DMS79 treated with DMSO at 0.1 percent for 48 hours (cell line): Measurements from ENCODE around the gene LRTM2.
"Not testable (repeated sequence)": the region's sequence is repeated elsewhere in the genome, so short reads cannot be mapped to it uniquely, and the experiment has no call there.

Source experiments
- DNase-seq: peaks from one replicate; lab custom pipeline; 2025; lab: John Stamatoyannopoulos, UW

Gene LRTM2

DNA sequence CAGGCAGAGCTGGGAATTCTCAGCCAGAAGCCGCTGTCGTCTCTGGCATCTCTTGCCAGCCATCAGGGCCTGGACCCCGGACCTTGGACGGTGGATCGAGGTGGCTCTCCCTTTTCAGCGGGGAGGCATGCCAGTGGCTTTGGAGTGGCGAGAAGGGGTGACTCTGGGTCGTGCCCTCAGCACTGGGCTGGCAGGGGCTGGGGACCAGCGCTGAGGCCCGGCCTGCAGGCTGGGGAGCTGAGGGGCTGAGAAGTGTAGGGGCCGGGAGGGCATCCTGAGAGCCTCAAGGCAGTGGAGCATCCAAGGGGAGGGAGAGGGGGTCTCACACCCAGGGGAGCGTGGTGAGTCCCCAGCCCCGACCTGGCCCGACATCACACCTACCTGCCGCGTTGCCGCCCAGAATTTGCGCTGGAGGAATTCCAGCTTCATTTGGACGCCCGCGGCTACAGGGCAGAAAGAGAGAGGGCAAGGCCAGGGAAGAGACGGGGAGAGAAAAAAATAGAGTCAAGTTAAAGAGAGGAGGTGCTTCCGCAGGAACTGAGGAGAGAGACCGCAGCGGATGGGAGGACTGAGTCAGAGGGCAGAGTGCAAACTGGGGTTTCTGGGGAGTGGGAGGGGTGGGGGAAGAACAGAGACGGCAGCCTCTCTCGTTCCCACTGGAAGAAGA lies 9.0 kb upstream of the LRTM2 start:
- DNase-seq = no peak

DNA sequence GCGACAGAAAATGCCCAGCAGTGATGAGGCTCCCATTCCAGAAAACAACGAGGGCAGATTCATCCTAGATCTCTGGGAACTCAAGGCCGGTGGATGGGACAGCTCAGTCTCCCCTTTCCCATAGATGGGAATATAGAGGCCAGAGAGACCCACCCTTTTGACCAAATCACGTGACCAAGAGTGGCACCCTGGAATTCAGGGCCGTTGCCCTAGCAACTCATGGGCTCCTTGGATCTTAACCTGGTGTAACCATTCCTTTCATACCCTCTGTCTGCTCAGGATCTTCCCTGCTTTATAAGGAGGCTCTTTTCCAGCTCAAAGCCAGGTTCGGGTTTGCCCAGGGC lies 8.4 kb upstream of the LRTM2 start:
- DNase-seq = no peak

DNA sequence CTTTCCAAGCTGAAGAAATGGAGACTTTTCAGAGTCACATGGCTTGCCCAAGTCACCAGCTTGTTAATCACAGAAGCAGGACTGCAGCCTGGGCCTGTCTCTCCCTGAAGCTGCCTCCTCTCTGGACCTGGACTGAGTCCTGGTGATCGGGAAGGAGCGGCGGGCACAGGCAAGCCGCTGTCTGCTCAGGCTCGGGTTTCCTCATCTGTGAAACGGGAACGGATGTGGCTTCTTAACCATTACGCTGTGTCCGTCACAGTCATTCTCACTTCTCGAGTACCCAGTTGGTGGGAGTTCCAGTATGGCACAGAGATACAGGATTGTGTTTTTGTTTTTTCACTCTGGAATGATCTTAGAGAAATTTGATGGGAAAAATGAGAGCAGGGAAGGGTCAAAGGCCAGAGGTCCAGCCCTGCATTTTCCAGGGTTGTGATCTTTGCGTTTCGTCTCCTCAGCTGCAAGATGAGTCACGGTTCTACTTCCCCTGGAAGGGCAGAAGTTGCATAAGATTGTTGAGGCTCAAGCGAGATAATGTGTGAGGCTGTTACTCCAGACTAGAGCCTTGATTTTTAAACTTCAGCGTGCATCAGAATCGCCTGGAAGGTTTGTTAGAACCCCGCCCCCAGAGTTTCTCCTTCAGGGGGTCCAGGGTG lies 7.6 kb upstream of the LRTM2 start:
- no peak for DNase-seq

DNA sequence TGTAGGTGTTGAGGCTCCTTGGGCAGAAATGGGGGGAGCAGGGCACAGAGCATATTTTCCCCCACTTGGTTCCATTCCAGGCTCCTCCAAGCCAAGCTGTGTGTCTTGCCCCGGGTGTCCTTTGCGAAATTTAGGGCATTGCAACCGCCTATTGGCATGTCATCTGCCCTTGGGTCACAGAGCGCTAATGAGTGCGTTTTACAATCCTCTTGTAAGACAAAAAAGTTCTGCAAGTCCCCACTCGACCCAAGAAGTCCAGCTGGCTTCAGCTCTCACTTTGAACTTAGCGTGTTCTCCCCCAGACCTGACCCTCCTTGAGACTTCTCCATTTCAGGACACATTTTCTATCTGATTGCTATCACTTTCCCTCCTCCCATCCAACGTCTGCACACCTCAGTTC lies 6.1 kb upstream of the LRTM2 start:
- DNase-seq = no peak

DNA sequence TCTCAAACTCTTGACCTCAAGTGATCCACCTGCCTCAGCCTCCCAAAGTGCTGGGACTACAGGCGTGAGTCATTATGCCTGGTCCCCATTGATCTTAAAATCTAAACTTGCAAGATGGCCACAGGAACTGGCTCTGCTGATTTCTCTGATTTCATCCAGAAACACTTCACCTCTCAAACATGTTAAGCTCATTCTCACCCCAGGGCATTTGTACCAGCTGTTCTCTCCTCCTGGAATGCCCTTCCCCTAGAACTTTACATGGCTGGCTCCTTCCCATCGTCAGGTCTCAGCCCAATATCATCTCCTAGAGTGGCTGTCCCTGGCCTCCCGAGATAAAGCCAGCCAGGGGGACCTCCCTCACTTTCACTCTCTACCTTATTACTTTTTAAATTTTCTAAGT lies 5.3 kb upstream of the LRTM2 start:
- DNase-seq = no peak

DNA sequence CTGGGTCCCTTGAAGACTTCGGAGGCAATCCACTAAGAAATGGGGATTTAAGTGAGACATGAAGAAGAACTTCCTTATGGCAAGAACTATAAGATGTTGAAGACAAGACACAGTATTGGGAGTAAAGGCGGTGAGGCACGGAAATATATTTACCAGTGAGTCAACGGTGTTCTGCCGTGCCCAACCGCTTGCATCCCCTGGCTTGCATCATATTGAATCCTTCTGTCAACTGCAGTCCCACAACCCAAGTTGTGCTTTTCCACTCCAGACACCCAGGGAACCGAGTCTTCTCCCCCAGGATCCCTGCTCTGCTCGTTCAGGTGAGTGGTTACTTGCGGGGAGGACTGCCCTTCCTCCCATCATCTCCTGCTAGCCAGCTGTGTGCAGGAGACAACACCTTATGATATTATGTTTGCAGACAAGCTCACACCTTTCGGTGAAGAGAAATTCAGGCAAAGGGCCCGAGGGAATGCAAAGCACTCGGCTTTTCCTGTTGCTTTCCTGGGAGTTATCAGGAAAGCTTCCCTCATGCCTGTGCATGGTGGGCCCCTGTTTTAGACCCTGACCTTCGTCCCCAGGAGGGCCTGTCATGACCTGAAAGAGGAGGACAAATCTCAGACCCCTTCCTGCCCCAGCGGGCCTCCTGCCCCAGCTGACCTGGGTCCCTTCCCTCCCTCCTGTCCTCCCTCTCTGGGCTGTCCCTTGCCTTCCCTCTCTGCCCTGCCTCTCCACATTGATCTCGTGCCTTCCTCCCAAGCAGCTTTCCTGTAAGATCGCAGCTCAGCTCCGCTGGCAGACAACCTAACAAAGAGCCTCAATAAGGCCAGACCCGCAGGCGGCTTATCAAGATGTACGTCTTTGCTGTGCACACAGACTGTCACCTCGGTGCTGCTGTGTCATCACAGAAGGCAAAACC lies 4.3 kb upstream of the LRTM2 start:
- no peak for DNase-seq

DNA sequence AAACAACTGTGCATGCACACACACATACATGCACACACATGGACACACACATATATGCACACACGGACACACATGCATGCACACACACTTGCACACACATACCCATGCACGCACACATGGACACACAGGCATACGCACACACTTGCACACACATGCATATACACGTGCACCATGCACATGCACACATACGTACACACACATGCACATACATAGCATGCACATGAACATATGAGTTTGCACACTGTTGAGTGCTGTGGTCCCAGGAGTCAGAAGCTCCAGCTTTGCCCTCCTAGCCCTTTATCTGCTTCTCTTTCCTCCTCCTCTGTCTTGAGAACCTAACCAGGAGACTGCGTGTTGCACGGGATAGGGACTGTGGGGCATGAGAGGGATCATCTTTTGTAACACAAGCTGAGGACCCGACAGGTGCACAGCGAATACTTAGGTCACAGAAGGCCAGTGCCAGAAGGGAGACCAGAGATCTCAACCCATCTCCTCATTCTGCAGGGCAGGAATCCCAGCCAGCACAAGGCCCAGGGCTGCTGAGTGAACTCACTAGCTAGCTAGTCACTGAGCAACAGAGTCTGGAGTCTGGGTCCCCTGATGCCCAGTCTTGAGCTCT lies 3.5 kb upstream of the LRTM2 start:
- DNase-seq = no peak

DNA sequence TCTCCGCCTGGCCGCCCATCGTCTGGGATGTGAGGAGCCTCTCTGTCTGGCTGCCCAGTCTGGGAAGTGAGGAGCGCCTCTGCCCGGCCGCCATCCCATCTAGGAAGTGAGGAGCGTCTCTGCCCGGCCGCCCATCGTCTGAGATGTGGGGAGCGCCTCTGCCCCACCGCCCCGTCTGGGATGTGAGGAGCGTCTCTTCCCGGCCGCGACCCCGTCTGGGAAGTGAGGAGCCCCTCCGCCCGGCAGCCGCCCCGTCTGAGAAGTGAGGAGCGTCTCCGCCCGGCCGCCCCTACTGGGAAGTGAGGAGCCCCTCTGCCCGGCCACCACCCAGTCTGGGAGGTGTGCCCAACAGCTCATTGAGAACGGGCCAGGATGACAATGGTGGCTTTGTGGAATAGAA lies 2.4 kb upstream of the LRTM2 start:
- not testable (repeated sequence) for DNase-seq

DNA sequence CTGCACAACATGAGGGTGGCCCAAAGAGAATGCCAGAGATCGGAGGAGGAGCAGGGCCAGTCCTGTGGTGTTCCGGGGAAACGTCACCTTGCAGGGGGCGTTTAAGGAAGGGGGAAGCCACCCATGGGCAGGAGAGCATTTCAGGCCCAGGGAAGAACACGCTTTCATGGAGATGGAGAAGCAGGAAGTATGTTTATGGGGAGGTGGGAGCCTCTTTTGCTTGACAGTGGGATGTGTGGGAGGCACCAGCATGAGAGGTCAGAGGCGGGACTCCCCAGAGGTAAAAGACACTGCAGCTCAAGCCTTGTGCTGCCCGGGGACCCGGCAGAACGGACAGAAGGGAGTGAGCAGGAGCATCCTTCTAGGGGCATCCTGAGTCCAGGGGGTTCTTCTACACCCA lies 1.3 kb upstream of the LRTM2 start:
- DNase-seq = no peak

DNA sequence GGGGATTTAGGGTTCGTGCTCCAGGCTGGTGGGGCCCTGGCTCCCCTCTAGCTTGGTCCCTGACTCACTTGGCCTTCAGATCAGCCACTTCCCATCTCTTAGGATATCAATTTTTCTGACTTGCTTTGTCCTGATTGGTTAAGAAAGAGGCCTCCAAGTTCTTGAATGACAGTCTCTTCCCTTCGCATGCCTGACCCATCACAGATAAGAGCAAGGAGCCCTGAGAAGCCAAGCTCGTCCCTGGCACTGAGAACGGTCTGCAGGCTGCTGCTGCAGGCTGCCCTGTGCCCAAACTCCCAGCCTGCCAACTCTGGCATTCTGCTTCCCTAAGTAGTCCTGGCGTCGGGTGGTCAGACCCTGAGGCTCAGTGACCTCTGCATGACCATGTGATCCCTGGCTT lies 794 bp upstream of the LRTM2 start:
- no peak for DNase-seq

DNA sequence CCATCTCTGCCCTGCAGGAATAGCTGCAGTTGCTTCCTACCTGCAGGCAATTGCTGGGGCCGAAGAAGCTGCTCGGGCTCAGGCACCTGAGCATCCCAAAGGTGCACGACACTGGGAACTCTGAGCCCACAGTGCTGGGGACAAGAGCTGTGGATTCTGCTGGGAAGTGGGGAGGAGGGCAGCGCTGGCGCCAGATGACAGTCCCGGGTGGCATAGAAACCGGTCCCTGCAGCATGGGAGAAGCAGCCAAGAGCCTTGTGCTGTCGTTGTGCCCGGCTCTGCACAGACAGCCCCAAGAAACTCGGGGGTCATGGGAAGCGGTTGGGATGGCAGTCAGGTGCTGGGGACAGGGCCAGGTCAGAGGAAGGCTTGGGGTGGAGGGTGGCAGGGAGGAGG lies 529 bp downstream of the LRTM2 start:
- DNase-seq = no peak

DNA sequence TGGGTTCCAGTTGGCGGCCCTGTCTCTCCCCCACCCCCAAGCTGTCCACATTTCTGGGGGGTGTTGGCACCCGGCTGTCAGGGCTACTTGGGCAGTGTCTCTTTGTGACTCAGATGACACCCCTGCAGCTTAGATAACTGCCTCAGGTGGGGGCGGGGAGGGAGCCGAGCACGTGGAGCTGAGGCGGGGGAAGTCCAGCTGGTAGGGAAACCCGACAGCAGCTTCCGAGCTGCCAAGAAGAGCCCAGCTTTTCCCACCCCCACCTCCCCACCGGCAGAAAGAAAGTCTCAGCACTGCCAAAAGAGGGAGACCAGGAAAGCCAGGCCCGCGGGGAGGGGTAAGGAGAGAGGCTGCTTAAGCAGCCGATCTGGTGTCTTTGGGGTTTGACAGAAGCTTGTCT lies 1.4 kb downstream of the LRTM2 start:
- no peak for DNase-seq

DNA sequence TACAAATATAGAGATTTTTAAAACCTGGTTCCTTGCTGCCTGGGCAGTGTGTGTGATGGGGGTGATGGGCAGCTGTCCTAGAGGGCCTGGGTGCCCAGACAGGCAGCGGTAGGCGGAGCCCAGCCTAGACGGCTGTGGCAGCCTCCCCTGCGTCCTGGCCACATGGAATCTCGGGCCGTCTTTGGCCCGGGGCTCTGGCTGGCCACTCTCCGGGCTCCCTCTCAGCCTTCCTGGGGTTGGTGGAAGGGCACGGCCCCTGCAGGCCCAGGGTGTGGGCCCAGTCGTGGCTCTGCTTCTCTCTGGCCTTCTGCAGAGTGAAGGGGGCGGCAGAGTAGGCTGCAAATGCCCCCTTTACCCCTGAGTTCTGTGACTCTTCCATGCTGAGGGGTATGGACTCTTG lies 2.3 kb downstream of the LRTM2 start:
- DNase-seq = no peak

DNA sequence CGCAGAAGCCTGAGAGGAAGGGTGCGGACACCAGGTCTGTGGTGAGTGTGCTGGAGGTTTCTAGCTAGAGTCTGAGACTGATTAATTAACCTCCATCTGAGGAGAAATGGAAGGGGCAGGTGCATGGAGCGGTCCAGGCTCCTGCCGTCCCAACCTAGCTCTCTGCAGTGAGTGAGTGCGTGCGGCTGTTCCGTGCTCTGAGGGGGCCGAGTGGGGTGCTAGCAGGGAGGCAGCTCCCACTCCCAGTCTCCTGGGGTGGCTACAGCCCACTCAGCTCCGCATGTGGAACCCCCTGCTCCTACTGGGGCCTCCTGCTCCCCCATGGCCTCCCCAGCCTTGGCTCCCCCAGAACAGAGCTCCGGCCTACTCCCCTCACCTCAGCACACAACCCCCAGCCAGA lies 2.9 kb downstream of the LRTM2 start:
- no peak for DNase-seq

DNA sequence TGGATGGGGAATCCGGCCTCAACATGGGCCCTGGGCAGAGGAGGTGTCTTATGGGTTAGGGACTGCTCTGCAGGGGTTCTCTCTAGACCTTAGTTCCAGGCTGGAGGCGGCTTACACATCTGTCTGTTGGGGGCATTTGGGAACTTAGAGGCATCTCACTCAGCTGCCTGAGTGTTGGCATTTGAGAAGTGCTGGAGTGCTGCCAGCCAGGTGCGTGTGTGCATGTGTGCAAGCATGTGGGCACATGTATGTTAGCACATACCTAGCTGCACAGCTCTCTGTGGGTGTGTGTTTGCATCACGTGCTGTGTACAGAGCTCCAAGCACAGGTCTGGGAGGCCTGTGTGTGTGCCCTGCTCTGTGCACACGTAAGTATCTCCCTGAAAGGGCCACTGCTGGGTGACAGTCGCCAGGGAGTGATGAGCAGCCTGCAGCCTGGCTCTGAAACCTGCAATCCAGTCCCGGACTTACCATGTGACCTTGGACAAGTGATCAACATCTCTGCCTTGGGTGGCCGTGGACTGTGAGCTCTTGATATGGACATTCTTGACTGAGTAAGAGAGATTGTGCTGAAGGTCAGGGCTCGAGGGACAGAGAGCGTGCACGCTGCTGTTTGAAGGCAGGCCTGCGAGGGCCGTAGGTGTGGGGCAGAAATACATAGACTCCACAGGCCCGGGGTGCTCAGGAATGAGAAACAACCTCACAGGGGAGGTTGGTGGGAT lies 5.2 kb downstream of the LRTM2 start:
- DNase-seq = no peak

DNA sequence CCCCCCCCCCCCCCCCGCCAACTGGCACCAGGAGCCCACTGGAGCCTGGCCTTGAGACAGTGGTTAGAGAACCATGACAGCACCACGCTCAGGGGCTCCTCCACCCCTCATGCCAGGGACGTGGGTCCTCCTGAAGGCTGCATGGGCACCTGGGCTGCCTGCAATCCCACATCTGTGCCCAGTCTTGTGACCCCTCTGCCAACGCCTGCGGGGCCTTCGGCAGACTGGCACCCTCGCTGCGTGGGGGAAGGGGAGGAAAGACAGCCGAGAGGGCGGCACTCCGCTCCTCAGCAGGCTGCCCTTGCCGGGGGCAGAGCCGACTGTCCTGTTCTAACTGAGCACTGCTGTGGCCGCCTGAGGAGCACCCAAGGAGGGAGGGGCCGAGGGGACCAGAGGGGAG lies 6.0 kb downstream of the LRTM2 start:
- DNase-seq = no peak

DNA sequence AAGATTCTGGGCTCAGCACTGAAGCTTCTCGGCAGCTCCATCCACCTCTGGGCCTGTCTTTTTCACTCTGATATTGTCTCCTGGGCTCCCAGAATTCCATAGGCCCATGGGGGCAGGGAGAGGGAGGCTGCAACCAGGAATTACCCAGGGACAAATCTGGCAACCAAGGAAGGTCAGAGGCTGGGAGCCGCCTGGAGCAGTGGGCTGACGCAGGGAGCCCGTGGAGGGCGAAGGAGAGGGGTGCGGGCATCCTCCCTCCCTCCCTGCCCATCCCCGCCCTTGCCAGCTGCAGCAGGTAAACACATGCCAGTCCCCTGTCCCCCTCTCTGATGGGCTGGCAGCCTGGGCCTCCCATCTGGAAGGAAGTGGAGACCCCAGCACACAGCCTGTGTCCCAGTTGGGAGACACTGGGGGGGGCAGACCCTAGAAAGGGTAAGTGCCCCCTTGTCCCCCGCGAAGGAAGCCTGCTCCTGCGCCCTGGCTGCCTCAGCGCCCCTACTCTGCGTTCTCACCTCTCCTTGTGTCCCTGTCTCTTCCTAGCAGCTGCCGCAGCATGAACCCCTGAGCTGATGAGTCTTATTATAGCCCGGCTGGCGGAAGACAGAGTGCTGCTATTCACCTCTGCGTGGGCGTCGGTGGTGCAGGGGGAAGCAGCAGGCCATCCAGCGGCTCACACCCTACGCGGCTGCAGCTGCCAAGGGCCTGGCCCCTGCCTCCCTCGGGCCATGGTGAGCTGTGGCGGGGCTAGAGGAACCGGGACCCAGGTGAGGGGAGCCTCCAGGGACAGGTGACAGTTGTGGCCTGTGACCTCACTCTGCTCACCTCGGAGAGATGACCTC lies 6.7 kb downstream of the LRTM2 start:
- no peak for DNase-seq

DNA sequence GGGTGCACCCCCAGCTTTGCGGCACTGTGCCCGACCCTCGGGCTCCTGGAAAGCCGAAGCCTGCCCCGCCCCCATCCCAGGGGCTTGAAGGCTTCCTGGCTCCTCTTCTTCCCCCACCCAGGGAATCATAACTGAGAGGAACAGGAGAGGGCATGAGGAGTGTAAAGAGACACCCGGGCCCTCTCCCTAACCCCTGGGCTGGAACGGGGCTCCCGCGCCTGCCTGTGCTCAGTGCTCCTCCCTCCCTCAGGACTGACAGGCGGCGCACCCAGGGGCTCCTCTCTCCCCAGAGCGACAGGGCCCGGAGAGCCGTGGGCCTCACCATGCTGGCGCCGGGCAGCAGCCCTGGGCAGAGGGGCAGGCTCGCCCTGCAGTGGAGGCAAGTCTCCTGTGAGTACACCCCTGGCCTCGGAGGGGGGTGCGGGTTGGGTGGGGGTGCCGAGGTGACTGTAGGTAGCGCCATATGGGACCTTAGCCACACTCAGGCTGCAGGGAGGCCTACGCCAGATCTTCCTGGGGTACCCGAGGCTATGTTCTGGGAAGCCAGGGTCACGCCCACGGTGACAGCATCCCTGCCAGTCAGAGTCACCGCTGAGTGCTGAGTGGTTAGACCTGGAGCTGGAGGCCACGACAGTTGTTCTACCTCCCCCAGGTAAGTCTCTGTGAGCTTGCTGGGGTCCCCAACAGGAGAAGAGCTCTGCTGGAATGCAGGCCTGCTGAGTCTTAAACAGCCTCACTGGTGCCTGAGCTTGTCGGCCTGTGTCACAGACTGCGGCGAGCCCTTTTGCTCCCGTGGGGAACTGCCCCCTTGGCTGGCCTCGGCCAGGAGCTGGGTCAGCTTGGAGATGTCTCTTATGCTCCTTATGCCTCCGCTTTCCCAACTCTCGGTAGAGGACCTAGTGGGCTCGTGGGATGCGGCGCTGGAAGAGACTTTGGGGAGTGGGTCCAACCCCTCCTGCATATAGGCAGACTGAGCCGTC lies 7.8 kb downstream of the LRTM2 start:
- DNase-seq = no peak

DNA sequence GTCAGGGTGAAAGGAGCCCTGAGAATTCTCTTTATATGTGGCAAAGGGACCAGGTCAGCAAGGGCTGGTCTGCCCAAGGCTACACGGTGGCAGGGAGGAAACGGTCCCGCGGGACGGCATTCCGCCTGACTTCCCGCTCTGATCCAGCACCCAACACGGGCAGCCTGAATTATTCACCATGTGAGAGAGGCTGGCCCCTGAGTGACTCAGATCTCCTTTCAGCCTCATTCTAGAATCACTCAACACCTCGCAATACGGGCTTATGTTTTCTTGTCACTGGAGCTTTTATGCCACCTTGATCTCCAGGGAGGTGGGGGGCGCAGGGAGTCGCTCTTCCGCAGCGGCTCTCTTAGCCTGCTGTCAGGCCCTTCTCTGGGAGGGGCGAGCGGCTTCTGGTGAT lies 8.5 kb downstream of the LRTM2 start:
- no peak for DNase-seq

DNA sequence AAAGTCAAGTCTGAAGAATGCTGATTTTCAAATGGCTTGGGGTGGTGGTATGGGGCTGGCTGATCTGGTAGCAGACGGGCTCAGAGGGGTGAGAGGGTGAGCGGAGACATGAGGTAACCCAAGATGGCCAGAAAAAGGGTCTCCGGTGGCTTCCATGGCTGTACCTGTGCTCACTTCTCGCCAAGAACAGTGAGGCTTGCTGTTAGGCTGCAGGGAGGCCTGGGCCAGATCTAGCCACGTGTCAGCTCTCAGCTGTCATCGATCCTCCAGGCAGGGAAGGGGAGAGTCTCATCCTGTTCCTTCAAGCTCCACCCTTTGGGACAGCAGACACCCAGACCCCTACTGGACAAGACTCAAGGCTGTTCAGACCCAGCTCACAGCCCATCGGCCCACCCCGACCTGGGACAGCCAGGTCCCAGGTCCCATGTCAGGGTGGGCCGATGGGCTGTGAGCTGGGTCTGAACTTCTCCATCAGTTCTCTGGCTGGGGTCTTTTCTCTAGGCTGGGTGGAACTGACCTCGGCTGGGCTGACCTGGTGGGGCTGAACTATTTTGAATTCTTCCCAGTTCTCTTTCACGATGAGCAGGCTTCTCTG lies 9.0 kb downstream of the LRTM2 start:
- DNase-seq = no peak
